H1 (cell line): ENCODE data around the gene ENDOV.

Source experiments
- CTCF ChIP-seq, 3 experiments: IDR thresholded peaks; 1 replicate in 2 of 3; 2 replicates in 1 of 3; pipeline versions ENCODE4 v1.5.1 to v1.6.1; 2011; ENCODE audit warnings: low read length in 3 of 3, mild to moderate bottlenecking in 3 of 3, inconsistent platforms in 2 of 3, low read depth in 1 of 3, moderate library complexity in 1 of 3; ENCODE audit not compliant: insufficient read depth in 1 of 3; ENCODE audit errors: control extremely low read depth in 1 of 3
- EZH2 ChIP-seq: fragments of 200-600 bp; sonication (generic); IDR thresholded peaks from 2 replicates; pipeline ENCODE4 v1.7.1; 2012; ENCODE audit warnings: low read depth, mild to moderate bottlenecking, moderate library complexity, low read length, inconsistent platforms; ENCODE audit not compliant: severe bottlenecking
- POLR2A ChIP-seq, 2 experiments: IDR thresholded peaks; 1 replicate in 1 of 2; 2 replicates in 1 of 2; pipeline ENCODE4 v1.6.1; 2011; ENCODE audit warnings: low read depth in 2 of 2, low read length in 2 of 2, mild to moderate bottlenecking in 2 of 2; ENCODE audit errors: control extremely low read depth in 1 of 2
- POLR2AphosphoS5 ChIP-seq: IDR thresholded peaks from 2 replicates; pipeline ENCODE4 v1.6.1; 2011; ENCODE audit warnings: low read depth, low read length
- POU5F1 ChIP-seq: IDR thresholded peaks from 2 replicates; pipeline ENCODE4 v1.6.1; 2011; ENCODE audit warnings: low read depth, mild to moderate bottlenecking, low read length, moderate library complexity

GRCh38 chr17:80424261-80424660 is 9.3 kb downstream of the ENDOV start:
- TF ChIP-seq POU5F1 (no peak), EZH2 (no peak), POLR2AphosphoS5 (no peak), CTCF (IDR thresholded peaks at IDR 0.05; ENCODE audit: control extremely low read depth in 1 of 3, insufficient read depth in 1 of 3, low read depth in 1 of 3, low read length in 3 of 3) (no peak), POLR2A (IDR thresholded peaks at IDR 0.05; ENCODE audit: control extremely low read depth in 1 of 2, low read depth in 2 of 2, low read length in 2 of 2) (no peak)
